SK-MEL-5 (cell line): Measurements from ENCODE around the gene ANKRD34A. TPM values are rescaled to one million over a fixed set of nuclear protein-coding genes. Genes with fewer than 3 reads are reported as not detected.

Source experiments
- DNase-seq: peaks from one replicate; pipeline ENCODE4 v3.0.0-alpha.2; 2016; ENCODE audit warnings: low read depth, low spot score
- in situ Hi-C: cut with HindIII; loops from 2 replicates; pipeline ENCODE4 v1.10.0; 2016; ENCODE audit warnings: low sequenced_read_pairs, high pct_unique_total_duplicates, low pct_unique_long_range_greater_than_20kb
- total RNA-seq: library from RNA; depleted of rRNA; stranded (reverse); fragments of >200 nt; shearing (Covaris generic); gene quantifications from 2 replicates; pipeline ENCODE4 v1.2.3, GENCODE V29; 2014

Gene ANKRD34A
- total RNA-seq, 1 experiment from 2014 or later: 1.1 TPM

DNA sequence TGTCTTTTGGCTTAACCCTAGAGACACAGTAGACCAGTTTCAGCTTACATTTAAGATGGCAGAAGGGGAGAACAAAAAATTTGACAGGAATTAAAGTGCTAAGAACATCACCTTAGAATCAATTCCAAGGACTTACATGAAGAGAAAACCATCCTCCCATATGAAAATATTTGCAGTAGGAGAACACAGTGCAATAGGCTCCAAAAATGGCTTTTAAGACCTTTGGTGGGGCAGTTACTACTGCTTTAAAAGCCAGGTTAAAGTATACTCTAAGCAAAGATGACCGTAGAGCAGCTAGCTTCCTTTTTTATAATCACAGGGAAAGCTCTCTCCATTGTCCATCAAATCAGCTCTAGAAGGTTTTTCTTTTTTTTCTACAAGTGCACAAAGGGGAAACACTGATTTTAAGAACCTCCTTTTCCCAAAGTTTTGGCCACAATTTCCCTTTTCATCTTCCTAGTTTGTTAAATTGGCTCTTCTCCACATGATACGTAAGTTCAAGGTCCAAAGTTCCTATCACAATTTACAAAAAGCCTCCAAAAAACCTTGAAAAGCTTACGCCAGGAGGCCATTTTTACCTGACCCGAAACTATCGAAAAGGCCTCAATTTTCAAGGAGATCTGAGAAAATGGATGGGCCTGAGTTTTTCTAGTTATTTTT lies 28.7 kb upstream of the ANKRD34A start:
- in situ Hi-C loops: no loop called here
- DNase-seq: no peak

DNA sequence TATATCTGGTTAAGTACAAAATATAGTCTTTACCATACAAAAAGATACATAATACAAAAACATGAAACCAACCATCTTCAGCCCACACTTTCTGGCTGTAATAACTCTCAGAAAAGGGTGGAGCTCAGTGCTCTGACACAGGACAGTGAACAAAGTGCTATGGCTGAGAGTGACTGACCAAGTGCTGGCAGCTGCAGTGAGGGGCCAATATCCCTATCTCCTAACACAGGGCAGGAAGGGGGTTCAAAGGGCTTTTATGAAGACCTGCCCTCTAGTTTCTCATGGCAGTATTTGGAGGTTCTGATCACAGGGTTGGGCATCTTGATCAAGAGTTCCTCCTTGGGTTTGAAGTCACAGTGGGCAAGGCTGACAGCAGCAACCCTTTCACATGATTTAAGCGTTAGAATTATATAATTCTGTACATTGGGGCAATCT lies 28.1 kb upstream of the ANKRD34A start:
- in situ Hi-C loops: no loop called here
- no peak for DNase-seq

DNA sequence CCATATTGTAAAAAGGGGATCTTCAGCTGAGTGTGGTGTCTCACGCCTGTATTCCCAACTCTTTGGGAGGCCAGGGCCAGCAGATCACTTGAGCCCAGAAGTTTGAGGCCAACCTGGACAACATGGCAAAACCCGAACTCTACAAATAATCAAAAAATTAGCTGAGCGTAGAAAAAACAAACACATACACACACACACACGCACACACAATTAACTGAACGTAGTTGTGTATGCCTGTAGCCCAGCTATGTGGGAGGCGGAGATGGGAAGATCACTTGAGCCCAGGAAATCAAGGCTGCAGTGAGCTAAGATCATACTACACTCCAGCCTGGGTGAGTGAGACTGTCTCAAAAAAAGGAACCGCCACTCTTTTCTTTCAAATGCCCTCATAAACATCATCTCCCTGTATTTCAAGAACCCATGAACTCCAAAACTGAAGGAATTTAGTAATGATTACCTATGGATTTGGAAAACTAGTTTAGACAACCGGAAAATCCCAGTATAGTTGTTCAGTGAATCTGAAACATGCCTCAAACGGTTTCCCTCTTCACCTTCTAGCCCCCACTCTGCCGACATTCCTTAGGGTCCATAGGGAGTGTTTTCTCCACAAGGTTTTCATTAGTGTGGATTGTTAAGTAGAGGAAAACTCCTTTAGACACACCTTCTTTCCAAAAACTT lies 27.5 kb upstream of the ANKRD34A start:
- no peak for DNase-seq

DNA sequence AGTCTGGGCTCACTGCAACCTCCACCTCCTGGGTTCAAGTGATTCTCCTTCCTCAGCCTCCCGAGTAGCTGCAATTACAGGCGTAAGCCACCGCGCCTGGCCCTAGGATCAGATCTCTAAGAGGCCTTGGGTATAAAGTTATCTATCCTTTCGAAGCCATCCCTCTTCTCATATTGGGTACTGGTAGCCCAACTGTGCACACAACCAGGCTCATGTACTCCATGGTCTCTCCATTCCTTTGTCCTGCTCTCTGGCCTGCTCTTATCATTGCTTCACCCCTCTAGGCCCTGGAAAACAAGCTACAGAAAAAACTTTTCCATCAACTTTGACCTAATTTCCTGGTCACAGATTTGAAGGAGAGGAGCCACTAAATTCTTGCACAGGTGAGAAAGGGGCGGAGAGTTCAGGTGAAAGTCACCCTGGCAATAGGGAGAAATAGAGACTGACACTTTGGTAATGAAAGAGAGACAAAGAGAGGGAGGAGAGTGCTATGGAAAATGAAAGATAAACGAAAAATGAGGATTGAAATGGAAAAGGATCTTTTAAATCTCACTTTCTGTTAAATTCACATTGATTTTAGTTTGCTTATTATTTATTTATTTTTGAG lies 26.0 kb upstream of the ANKRD34A start:
- in situ Hi-C loops: no loop called here
- DNase-seq: no peak

More for the DNA sequence above, 27.5 kb upstream of the ANKRD34A start:
- in situ Hi-C loops: no loop called here

DNA sequence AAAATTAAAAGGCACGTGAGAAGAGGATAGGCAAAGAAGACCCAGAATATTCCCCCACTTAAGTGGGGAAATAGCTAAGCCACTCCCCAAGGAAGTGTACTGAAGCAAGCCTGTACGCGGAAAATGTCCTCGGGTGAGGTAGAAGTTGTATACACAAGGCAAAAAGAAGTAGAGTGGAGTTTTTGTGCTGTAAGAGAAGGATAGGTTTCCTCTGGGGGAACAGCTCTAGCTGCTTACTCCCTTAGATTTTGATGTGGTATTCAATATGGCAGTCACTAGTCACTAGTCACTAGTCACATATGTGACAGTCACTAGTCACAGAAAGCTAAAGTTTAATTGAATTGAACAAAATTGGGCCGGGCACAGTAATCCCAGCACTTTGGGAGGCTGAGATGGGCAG lies 24.4 kb upstream of the ANKRD34A start:
- in situ Hi-C loops: no loop called here
- no peak for DNase-seq

DNA sequence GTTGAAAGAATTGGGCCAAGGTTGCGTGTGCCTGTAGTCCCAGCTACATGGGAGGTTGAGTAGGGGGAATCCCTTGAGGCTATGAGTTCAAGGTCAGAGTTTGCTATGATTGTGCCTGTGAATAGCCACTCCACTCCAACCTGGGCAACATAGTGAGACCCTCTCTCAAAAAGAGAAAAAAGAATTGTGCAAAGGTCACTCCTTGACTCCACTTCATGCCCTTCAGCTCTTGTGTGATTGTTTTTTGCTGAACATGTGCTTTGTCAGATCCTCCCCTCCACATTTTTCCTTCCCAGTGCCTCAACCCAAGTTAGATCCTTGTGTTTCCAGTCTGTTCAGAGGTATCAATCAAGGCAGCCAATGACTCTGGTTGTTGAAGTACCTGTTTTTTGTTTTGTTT lies 23.6 kb upstream of the ANKRD34A start:
- in situ Hi-C loops: no loop called here
- DNase-seq: no peak

DNA sequence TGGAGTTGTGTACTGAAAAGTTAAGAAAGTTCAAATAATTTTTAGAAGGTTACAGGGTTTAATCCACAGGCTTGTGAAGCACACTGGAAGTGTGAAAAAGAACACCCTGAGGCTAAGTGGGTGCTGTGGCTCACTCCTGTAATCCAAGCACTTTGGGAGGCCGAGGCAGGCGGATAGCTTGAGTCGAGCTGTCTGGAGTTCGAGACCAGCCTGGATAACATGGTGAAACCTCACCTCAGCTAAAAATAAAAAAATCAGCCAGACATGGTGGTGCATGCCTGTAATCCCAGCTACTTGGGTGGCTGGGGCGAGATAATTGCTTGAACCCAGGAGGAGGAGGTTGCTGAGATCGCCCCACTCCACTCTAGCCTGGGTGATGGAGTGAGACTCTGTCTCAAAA lies 22.2 kb upstream of the ANKRD34A start:
- no peak for DNase-seq
- in situ Hi-C loops: no loop called here

DNA sequence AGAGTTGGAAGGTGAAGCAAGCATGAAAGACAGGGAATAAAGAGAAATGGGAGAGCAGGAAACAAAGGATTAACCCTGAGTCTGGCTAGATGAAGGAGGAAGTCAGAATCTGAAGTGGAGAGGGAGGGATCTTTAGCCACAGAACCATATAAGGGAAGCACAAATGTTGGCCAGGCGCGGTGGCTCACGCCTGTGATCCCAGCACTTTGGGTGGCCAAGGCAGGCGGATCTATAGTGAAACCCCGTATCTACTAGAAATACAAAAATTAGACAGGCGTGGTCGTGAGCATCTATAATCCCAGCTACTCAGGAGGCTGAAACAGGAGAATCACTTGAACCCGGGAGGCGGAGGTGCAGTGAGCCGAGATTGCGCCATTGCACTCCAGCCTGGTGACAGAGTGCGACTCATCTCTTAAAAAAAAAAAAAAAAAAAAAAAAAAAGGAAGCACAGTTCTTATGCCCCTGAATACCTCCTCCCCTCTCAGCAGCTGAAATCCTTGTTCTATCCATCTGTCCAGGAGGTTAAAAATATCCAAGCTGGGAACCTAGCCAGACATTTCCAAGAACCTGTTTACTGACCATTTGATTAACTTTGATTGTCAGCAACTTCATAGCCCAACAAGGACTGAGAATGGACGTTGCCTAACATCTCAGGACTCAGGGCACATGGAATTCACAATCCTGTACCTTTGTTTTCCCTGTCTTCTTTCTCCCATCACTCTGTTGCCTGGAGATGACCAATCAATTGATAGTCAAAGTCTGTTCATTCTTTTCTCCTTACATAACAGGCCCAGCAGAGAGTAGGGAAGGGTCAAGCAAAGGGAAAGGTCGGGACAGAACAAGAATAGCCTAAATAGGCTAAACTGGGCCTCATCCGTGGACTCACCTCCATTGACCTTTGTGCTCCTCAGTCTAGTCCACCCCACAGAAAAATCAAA lies 21.4 kb upstream of the ANKRD34A start:
- peak; percentile 26 for DNase-seq
- in situ Hi-C loops: no loop called here

DNA sequence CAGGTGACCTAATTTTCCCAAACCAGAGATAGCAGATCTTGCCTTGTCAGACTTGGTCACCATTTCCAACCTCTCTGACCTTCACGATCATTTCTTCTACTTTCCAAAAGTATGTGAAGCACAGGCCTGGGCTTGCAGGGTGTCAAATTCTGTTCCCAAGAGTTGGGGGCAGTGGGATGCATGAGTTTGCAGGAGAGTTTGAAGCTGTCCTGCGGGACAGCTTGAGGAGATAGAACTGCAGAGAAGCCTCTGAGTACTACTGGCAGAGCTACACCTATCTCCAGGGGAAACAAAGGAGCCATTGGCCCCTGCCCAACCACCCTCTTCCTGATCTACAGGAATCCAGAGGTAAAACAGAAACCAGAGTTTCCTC lies 20.7 kb upstream of the ANKRD34A start:
- no peak for DNase-seq
- in situ Hi-C loops: no loop called here

DNA sequence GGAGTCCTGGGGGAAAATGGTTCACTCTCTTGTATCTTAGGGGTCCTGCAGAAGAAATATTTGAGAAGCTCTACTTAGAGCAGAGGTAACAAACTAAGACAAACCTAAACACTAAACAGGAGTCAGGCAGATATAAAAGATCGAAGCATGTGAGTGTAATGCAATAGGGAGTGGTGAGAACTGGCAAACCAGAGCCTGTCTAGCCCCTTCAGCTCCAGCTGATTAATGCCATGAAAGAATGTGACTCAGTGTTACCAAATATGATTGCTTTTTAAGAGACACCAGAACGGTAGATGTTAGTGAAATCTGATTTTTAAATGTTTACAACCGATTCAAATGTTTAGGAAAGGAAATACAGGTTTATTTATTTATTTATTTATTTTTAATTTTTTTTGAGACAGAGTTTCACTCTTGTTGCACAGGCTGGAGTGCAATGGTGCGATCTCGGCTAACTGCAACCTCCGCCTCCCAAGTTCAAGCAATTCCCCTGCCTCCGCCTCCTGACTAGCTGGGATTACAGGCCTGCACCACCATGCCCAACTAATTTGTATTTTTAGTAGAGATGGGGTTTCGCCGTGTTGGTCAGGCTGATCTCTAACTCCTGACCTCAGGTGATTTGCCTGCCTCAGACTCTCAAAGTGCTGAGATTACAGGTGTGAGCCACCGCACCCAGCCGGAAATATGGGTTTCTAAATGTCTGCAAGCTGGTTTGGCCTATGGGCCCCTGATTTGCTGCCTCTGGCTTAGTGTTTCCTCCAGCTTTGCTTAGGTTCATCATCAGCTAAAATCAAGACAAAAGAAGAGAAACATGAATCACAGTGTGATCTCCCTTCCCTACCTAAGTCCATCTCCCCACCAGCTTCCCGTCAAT lies 19.8 kb upstream of the ANKRD34A start:
- in situ Hi-C loops: no loop called here

DNA sequence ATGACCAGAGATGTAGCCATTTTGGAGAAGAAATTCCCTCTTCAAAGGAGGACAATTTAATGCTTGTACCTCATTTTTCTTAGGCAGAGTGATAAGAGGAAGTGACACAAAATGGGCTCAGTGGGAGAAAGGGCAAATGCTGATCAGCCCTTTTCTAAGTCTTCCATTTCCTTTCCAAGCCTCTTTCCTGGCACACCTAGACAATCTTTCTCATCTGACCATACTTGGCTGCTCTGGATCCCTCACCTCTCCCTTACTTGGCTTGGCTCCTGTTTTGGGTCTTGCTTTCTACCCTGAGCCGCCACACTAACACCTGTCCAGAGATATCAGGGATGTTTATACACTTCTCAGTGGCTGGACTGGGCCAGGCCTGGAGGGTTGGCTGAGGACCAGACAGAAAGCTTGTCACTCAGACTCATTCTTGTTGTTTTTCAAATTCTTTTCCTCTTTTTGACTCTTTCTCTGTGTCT lies 18.9 kb upstream of the ANKRD34A start:
- DNase-seq: no peak
- in situ Hi-C loops: no loop called here

More for the DNA sequence above, 19.8 kb upstream of the ANKRD34A start:
- DNase-seq: no peak

DNA sequence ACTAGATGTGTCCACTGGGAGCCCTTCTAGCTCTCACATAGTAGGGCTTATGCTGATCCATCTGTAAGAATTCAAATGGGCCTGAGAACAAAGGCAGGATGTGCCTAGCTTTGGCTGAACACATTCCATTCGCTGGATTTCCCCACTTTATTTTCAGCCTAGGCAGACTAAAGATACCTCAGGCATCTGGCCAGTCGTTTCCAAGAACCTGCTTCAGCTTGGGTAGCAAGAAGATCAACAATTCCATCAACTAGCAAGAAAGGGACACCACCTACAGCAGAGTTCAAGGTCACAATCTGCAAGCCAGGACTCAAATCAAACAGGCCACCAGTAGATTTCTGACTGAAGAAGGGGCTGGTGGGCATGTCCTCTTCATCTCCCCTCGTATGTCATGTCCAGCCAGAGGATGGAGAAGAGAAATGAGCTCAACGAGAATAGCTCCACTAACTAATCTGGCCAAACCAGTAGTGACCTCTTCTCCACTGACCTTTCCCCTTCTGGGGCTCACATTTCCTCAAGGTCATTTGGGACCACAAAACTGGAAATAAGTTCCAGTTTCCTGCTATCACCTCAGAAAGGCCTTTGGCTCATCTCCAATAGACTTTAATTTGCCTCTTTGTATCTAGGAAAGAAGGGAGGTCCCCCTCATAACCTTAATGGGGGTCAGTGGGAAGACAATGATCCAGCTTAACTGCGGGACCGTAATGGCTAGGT lies 17.8 kb upstream of the ANKRD34A start:
- no peak for DNase-seq
- in situ Hi-C loops: no loop called here

DNA sequence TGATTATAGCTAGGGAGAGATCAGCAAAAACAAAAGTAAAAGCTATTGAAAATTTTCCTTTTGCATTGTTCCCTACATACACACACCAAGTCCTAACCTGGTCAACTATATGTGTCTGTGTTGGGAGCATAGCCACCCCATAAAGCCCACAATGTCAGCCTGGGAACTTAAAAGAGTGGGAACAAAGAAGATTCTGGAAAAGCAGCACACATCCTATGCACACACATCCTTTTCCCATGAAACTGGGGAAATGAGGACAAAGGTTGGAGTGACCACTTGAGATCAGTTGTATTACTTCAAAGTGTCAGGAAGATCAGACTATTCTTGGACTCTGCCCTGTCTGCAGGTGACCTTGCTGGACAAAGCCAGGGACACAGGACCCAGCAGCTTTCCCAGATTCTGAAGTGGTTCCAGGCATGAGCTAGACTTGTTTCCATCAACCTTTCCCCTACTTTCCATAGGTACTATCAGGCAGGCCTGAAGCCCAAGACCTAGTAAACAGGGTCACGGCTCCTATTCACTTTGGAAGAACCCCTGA lies 16.2 kb upstream of the ANKRD34A start:
- DNase-seq: no peak
- in situ Hi-C loops: no loop called here

DNA sequence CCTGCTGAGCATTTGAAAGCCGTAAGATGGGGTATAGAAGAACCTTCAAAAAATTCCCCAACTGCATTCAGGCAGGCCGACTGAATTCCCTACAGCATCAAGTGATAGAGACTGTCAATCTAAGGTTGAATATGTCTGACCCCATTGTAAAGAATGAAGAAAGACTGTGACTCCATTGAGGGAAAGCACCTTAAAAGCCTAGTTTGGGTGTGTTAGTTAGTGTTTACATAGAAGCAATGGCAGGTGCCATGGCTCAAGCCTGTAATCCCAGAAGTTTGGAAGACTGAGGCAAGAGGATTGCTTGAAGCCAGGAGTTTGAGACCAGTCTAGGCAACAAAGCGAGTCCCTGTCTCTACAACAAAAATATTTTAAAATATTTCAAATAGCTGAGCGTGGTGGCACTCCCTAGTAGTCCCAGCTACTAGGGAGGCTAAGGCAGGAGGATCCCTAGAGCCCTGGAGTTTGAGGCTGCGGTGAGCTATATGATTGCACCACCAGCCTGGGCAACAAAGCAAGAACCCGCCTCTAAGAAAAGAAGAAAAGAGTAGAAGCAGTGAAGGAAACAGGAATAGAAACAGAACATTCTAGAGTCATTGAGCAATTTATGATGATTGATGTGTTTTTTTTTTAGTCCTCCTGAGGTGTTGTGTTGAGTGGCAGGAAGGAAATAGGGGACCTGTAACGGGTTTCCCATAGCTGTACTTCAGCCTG lies 15.5 kb upstream of the ANKRD34A start:
- DNase-seq: no peak
- in situ Hi-C loops: no loop called here

DNA sequence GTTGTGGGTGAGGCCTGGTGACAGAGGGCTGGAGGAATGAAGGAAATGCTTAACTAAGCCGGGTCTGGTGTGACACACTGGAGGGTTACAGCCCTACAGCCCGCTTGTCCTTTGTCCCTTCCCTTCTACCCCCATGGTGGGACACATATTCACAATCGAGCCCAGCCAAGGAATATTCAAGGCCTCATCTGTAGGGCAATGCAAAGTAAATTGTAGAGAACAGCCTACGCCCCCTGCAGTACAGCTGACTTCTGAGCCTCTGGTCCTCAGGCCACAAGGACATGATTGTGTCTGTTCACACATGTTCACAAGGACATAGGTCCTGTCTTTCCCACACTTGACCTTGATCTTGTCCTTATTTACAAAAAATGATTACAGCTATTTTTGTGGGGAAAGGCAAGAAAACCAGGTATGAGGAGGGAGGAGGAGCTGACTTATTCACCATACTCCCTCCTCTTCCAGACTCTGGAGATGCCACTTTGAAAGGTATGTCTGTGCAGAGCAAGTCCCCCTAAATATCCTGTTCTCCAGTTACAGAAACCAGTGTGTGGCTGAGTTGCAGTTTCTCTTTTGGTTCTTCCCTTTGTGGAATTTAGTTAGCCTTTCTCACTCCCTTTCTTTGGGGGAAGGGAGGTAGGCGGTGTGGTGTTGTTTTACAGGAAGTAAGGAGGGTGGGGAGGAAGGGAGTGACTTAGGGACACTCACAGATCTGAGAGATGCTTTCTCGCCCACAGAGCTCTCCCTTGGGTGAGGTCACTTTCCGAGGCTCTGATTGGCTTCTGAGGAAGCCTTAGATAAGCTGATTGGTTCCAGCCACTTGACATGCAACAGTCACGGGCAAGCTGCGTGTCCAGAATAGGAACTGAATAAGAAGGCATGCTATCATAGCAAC lies 14.7 kb upstream of the ANKRD34A start:
- DNase-seq: peak; percentile 90
- in situ Hi-C loops: no loop called here
